ENCODE data around the gene SYT9.

SYT9 gene

GRCh38 chr11:7281809-7282208, 30.1 kb downstream of the SYT9 start:
- TF ChIP-seq TEAD4 (IDR thresholded peaks at IDR 0.05) (no peak), CEBPB (IDR thresholded peaks at IDR 0.05) (no peak), EGR1 (IDR thresholded peaks at IDR 0.05) (no peak), NFIC (IDR thresholded peaks at IDR 0.05) (no peak), USF1 (IDR thresholded peaks at IDR 0.05) (no peak), YY1 (IDR thresholded peaks at IDR 0.05; ENCODE audit: low read depth) (no peak), REST (IDR thresholded peaks at IDR 0.05; ENCODE audit: low read depth) (no peak), TCF12 (IDR thresholded peaks at IDR 0.05; ENCODE audit: low read depth) (no peak), EP300 (IDR thresholded peaks at IDR 0.05; ENCODE audit: borderline replicate concordance) (no peak), MAX (IDR thresholded peaks at IDR 0.05) (no peak)

GRCh38 chr11:7286178-7286577, 34.5 kb downstream of the SYT9 start:
- TF ChIP-seq FOXM1 (IDR thresholded peaks at IDR 0.05; ENCODE audit: borderline replicate concordance, low read depth) (no peak), USF1 (IDR thresholded peaks at IDR 0.05) (no peak), TAF1 (IDR thresholded peaks at IDR 0.05; ENCODE audit: low read depth) (no peak), EGR1 (IDR thresholded peaks at IDR 0.05) (no peak), MAX (IDR thresholded peaks at IDR 0.05) (no peak), RAD21 (IDR thresholded peaks at IDR 0.05; ENCODE audit: low read depth) (no peak), EP300 (IDR thresholded peaks at IDR 0.05; ENCODE audit: borderline replicate concordance) (no peak), TCF12 (IDR thresholded peaks at IDR 0.05; ENCODE audit: low read depth) (no peak), TEAD4 (IDR thresholded peaks at IDR 0.05) (no peak), REST (IDR thresholded peaks at IDR 0.05; ENCODE audit: low read depth) (no peak), NFIC (IDR thresholded peaks at IDR 0.05) (no peak), CEBPB (IDR thresholded peaks at IDR 0.05) (no peak), CREB1 (IDR thresholded peaks at IDR 0.05; ENCODE audit: low read depth) (no peak), ZBTB7A (IDR thresholded peaks at IDR 0.05; ENCODE audit: low read depth) (no peak), YY1 (IDR thresholded peaks at IDR 0.05; ENCODE audit: low read depth) (no peak)

- TF ChIP-seq CEBPB (IDR thresholded peaks at IDR 0.05) (no peak), EGR1 (IDR thresholded peaks at IDR 0.05) (no peak), EP300 (IDR thresholded peaks at IDR 0.05; ENCODE audit: borderline replicate concordance) (no peak), ZBTB7A (IDR thresholded peaks at IDR 0.05; ENCODE audit: low read depth) (no peak), YY1 (IDR thresholded peaks at IDR 0.05; ENCODE audit: low read depth) (no peak), TCF12 (IDR thresholded peaks at IDR 0.05; ENCODE audit: low read depth) (no peak)
Measured at GRCh38 chr11:7291100-7291829, 39.6 kb downstream of the SYT9 start.

- no peak for TF ChIP-seq TCF12 (IDR thresholded peaks at IDR 0.05; ENCODE audit: low read depth)
- TF ChIP-seq TEAD4 (IDR thresholded peaks at IDR 0.05) = no peak
- TF ChIP-seq CEBPB (IDR thresholded peaks at IDR 0.05) = no peak
- TF ChIP-seq USF1 (IDR thresholded peaks at IDR 0.05) = no peak
- TF ChIP-seq YY1 (IDR thresholded peaks at IDR 0.05; ENCODE audit: low read depth) = no peak
- TF ChIP-seq EP300 (IDR thresholded peaks at IDR 0.05; ENCODE audit: borderline replicate concordance) = no peak
- no peak for TF ChIP-seq TAF1 (IDR thresholded peaks at IDR 0.05; ENCODE audit: low read depth)
- no peak for TF ChIP-seq ZBTB7A (IDR thresholded peaks at IDR 0.05; ENCODE audit: low read depth)
- no peak for TF ChIP-seq REST (IDR thresholded peaks at IDR 0.05; ENCODE audit: low read depth)
- TF ChIP-seq EGR1 (IDR thresholded peaks at IDR 0.05) = no peak
- no peak for TF ChIP-seq CREB1 (IDR thresholded peaks at IDR 0.05; ENCODE audit: low read depth)
- TF ChIP-seq MAX (IDR thresholded peaks at IDR 0.05) = no peak
- no peak for TF ChIP-seq RAD21 (IDR thresholded peaks at IDR 0.05; ENCODE audit: low read depth)
- TF ChIP-seq FOXM1 (IDR thresholded peaks at IDR 0.05; ENCODE audit: borderline replicate concordance, low read depth) = no peak
- no peak for TF ChIP-seq NFIC (IDR thresholded peaks at IDR 0.05)
Measured at GRCh38 chr11:7292922-7293321, 41.2 kb downstream of the SYT9 start.
